Naive thymus-derived CD4-positive, alpha-beta T cell (primary cell): ENCODE data around the gene AP2A1. TPM values are rescaled to one million over a fixed set of nuclear protein-coding genes. Genes with fewer than 3 reads are reported as not detected.
A peak's percentile ranks its signal among the peaks of the same experiment; 100 is the strongest.

Experiments
- ATAC-seq: fragments of 150-1000 bp; cut with Tn5 transposase; 2 replicates; pipeline ENCODE4 v1.10.0; 2021; ENCODE audit warnings: mild to moderate bottlenecking, moderate library complexity
- CTCF ChIA-PET: fragments of 350-600 bp; sonication (Branson Sonifier 250); formaldehyde crosslinking; loops from one replicate; lab custom pipeline; 2021; ENCODE audit warnings: antibody characterized with exemption; lab: Charles Lee
- POLR2A ChIA-PET: fragments of 350-600 bp; sonication (Branson Sonifier 250); formaldehyde crosslinking; loops from one replicate; lab custom pipeline; 2021; ENCODE audit warnings: antibody characterized with exemption, inconsistent platforms; lab: Charles Lee
- DNase-seq, 9 donors: peaks; one replicate each; pipeline versions ENCODE4 v3.0.0 to v3.0.0-alpha.2; 2020 to 2022; ENCODE audit warnings: mixed read lengths in 1 of 9
- H3K27ac ChIP-seq: one replicate; pipeline ENCODE4 v1.7.0; 2013; ENCODE audit warnings: mild to moderate bottlenecking, low read depth, low read length, moderate library complexity
- H3K27me3 ChIP-seq, 2 donors: one replicate each; pipeline ENCODE4 v1.7.0; 2013; ENCODE audit warnings: low read length in 2 of 2, mild to moderate bottlenecking in 2 of 2, moderate library complexity in 2 of 2; ENCODE audit not compliant: control insufficient read depth in 2 of 2, insufficient read depth in 2 of 2
- H3K36me3 ChIP-seq, 3 experiments: 1 replicate in 2 of 3; 2 replicates in 1 of 3; pipeline ENCODE4 v1.7.0; 2013; ENCODE audit warnings: low read length in 3 of 3, mild to moderate bottlenecking in 3 of 3, moderate library complexity in 1 of 3; ENCODE audit not compliant: insufficient read depth in 3 of 3, control insufficient read depth in 2 of 3
- H3K4me1 ChIP-seq, 2 donors: one replicate each; pipeline ENCODE4 v1.7.0; 2013; ENCODE audit warnings: low read length in 2 of 2, mild to moderate bottlenecking in 2 of 2, moderate library complexity in 1 of 2; ENCODE audit not compliant: control insufficient read depth in 2 of 2, insufficient read depth in 2 of 2
- H3K4me3 ChIP-seq: 2 replicates; pipeline ENCODE4 v1.7.0; 2013; ENCODE audit warnings: mild to moderate bottlenecking, low read length
- H3K9me3 ChIP-seq, 3 experiments: 1 replicate in 2 of 3; 2 replicates in 1 of 3; pipeline ENCODE4 v1.7.0; 2013; ENCODE audit warnings: low read length in 3 of 3; ENCODE audit not compliant: control insufficient read depth in 2 of 3
- H3K27ac Mint-ChIP-seq, 9 donors: one replicate each; pipeline ENCODE4 v1.8.0; 2020 to 2022; ENCODE audit warnings: mixed read lengths in 9 of 9, mild to moderate bottlenecking in 8 of 9, moderate library complexity in 5 of 9, inconsistent platforms in 2 of 9
- H3K27me3 Mint-ChIP-seq, 5 donors: one replicate each; pipeline ENCODE4 v1.8.0; 2021 to 2022; ENCODE audit warnings: mixed read lengths in 5 of 5, mild to moderate bottlenecking in 1 of 5
- H3K36me3 Mint-ChIP-seq, 5 donors: one replicate each; pipeline ENCODE4 v1.8.0; 2020 to 2022; ENCODE audit warnings: mixed read lengths in 5 of 5, mild to moderate bottlenecking in 3 of 5, inconsistent platforms in 1 of 5
- H3K4me1 Mint-ChIP-seq, 7 donors: one replicate each; pipeline ENCODE4 v1.8.0; 2020 to 2022; ENCODE audit warnings: mixed read lengths in 7 of 7, mild to moderate bottlenecking in 3 of 7, inconsistent platforms in 1 of 7
- H3K4me3 Mint-ChIP-seq, 10 donors: one replicate each; pipeline ENCODE4 v1.8.0; 2020 to 2022; ENCODE audit warnings: mild to moderate bottlenecking in 10 of 10, mixed read lengths in 10 of 10, moderate library complexity in 6 of 10, inconsistent platforms in 2 of 10
- H3K9me3 Mint-ChIP-seq, 11 donors: one replicate each; pipeline ENCODE4 v1.8.0; 2020 to 2022; ENCODE audit warnings: mixed read lengths in 11 of 11, mild to moderate bottlenecking in 4 of 11, inconsistent platforms in 1 of 11, moderate library complexity in 1 of 11
- intact Hi-C, 2 donors: fragments of 100-400 bp; cut with micrococcal nuclease; formaldehyde crosslinking; loops; one replicate each; pipeline ENCODE4 v1.15.1; 2023
- polyA plus RNA-seq, 2 donors: library from polyadenylated mRNA; unstranded; fragments of 300-500 nt; fragmentation: Illumina TruSeq; gene quantifications; one replicate each; pipeline ENCODE4 v1.2.3, GENCODE V29; 2021
- total RNA-seq, 6 experiments: library from RNA in 5 of 6; stranded (reverse) in 5 of 6; gene quantifications; 1 replicate in 5 of 6; 2 replicates in 1 of 6; pipeline ENCODE4 v1.2.3 and lab custom pipeline; 2021 to 2026

The AP2A1 gene
- total and polyA plus RNA-seq, 7 experiments from 2014 or later, result 3.8 to 83.3 (median 52.7) TPM

- Mint-ChIP-seq H3K27me3 (no peaks in the 10 kb centered on the region), H3K9me3 (no peaks in the 10 kb centered on the region), H3K36me3 (peaks cover 15 to 53% (median 35%) of the 10 kb centered on the region in 5 donors), H3K27ac (peak overlapping the region in 1 of 9 donors; percentile 10), H3K4me3 (no peak overlapping the region), H3K4me1 (peaks cover 0 to 20% (median 6%) of the 10 kb centered on the region in 7 donors)
- H3K27ac ChIP-seq, result no peak overlapping the region
- H3K9me3 ChIP-seq, result no peaks in the 10 kb centered on the region
- intact Hi-C loops, result no loop called here
- ChIA-PET POLR2A (interaction anchor here (0.6 kb wide), 1 partner anchor 32 kb away, joined by 3 read pairs; no protein-coding TSS in a partner anchor), CTCF (no interaction called here)
- H3K27me3 ChIP-seq, result no peaks in the 10 kb centered on the region
- H3K4me1 ChIP-seq, result no peaks in the 10 kb centered on the region
- DNase-seq (no peak), ATAC-seq (no peak)
- peaks cover 6 to 70% (median 18%) of the 10 kb centered on the region in 3 experiments for H3K36me3 ChIP-seq
- H3K4me3 ChIP-seq, result no peak overlapping the region
Measured at GRCh38 chr19:49786376-49786820, 19.6 kb downstream of the AP2A1 start.

DNA sequence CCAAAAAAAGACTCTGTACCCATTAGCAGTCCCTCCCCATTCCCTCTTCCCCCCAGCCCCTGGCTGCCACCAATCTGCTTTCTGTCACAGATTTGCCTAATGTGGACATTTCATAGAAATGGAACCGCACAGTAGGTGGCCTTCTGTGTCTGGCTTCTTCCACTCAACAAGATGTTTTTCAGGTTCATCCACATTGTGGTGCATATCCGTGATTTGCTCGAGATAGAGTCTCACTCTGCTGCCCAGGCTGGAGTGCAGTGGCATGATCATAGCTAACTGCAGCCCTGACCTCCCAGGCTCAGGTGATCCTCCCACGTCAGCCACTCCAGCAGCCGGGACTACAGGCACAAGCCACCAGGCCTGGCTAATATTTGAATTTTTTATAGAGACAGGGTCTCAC is 20.9 kb downstream of the AP2A1 start:
- no peak for DNase-seq
- H3K27me3 Mint-ChIP-seq, result no peaks in the 10 kb centered on the region
- ATAC-seq, result no peak
- Histone ChIP-seq H3K4me1 (no peaks in the 10 kb centered on the region), H3K4me3 (no peak overlapping the region), H3K36me3 (peaks cover 6 to 72% (median 15%) of the 10 kb centered on the region in 3 experiments), H3K27me3 (no peaks in the 10 kb centered on the region), H3K9me3 (no peaks in the 10 kb centered on the region), H3K27ac (no peak overlapping the region)
- ChIA-PET POLR2A (no interaction called here), CTCF (no interaction called here)
- peaks cover 0 to 21% (median 6%) of the 10 kb centered on the region in 7 donors for H3K4me1 Mint-ChIP-seq
- H3K4me3 Mint-ChIP-seq, result no peak overlapping the region
- peak overlapping the region in 1 of 9 donors; percentile 55 for H3K27ac Mint-ChIP-seq
- no peaks in the 10 kb centered on the region for H3K9me3 Mint-ChIP-seq
- intact Hi-C loops, result no loop called here
- H3K36me3 Mint-ChIP-seq, result peaks cover 15 to 51% (median 35%) of the 10 kb centered on the region in 5 donors

- Histone ChIP-seq H3K36me3 (peaks cover 0 to 71% (median 14%) of the 10 kb centered on the region in 3 experiments), H3K9me3 (no peaks in the 10 kb centered on the region), H3K27me3 (no peaks in the 10 kb centered on the region), H3K4me3 (no peak overlapping the region), H3K4me1 (no peaks in the 10 kb centered on the region), H3K27ac (no peak overlapping the region)
- Mint-ChIP-seq H3K9me3 (no peaks in the 10 kb centered on the region), H3K4me1 (peaks cover 0 to 19% (median 6%) of the 10 kb centered on the region in 7 donors), H3K27me3 (no peaks in the 10 kb centered on the region), H3K4me3 (no peak overlapping the region), H3K27ac (no peak overlapping the region), H3K36me3 (peaks cover 8 to 44% (median 27%) of the 10 kb centered on the region in 5 donors)
- CTCF ChIA-PET, result no interaction called here
- ATAC-seq, result no peak
- DNase-seq, result no peak
- intact Hi-C loops, result no loop called here
- POLR2A ChIA-PET, result no interaction called here
Measured at GRCh38 chr19:49788857-49789256, 22.1 kb downstream of the AP2A1 start.

DNA sequence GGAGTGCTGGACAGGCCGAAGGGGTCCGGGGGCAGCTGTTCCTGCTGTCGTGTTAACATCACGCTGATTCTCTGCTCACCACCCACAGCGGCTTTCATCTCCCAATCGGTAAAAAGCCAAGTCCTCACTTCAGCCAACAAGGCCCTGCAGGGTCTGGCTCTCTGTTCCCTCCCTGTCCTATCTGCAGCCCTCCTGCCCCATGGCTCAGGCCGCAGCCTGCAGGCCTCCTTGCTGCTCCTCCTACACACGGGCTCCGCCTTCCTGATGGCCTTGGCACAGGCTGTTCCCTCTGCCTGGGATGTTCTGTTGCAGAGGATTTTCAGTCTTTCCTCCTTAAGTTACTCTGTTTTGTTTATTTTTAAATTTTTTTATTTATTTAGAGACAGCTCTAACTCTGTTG is 24.1 kb downstream of the AP2A1 start:
- CTCF ChIA-PET, result no interaction called here
- Mint-ChIP-seq H3K4me1 (peaks cover 0 to 12% (median 0%) of the 10 kb centered on the region in 7 donors), H3K4me3 (no peak overlapping the region), H3K36me3 (peaks cover 8 to 42% (median 17%) of the 10 kb centered on the region in 5 donors), H3K27ac (no peak overlapping the region), H3K27me3 (no peaks in the 10 kb centered on the region), H3K9me3 (no peaks in the 10 kb centered on the region)
- intact Hi-C loops, result no loop called here
- Histone ChIP-seq H3K9me3 (no peaks in the 10 kb centered on the region), H3K4me3 (no peak overlapping the region), H3K27me3 (no peaks in the 10 kb centered on the region), H3K36me3 (peaks cover 4 to 78% (median 19%) of the 10 kb centered on the region in 3 experiments), H3K4me1 (no peaks in the 10 kb centered on the region), H3K27ac (no peak overlapping the region)
- no peak for DNase-seq
- ATAC-seq, result no peak
- POLR2A ChIA-PET, result no interaction called here

DNA sequence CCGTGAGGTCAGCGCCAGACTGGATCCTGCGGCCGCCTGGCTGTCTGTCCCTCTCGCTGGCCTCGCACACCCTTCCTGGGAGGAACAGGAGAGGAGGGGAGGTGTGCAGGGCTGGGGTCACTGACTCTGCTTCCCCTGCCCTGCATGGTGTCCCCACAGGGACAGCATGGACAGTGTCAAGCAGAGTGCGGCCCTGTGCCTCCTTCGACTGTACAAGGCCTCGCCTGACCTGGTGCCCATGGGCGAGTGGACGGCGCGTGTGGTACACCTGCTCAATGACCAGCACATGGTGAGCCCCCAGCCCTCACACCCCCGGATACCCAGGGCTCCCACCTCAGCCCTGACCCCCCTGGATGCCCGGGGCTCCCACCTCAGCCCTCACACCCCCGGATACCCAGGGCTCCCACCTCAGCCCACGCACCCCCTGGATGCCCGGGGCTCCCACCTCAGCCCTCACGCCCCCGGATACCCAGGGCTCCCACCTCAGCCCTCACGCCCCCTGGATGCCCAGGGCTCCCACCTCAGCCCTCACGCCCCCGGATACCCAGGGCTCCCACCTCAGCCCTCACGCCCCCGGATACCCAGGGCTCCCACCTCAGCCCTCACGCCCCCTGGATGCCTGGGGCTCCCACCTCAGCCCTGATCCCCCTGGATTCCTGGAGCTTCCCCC is 25.1 kb downstream of the AP2A1 start:
- Histone ChIP-seq H3K4me1 (no peaks in the 10 kb centered on the region), H3K4me3 (no peak overlapping the region), H3K9me3 (no peaks in the 10 kb centered on the region), H3K27ac (no peak overlapping the region), H3K36me3 (peaks cover 4 to 84% (median 19%) of the 10 kb centered on the region in 3 experiments), H3K27me3 (no peaks in the 10 kb centered on the region)
- ATAC-seq (no peak), DNase-seq (no peak)
- no peaks in the 10 kb centered on the region for H3K27me3 Mint-ChIP-seq
- no peaks in the 10 kb centered on the region for H3K9me3 Mint-ChIP-seq
- intact Hi-C loops, result no loop called here
- H3K4me1 Mint-ChIP-seq, result peaks cover 0 to 10% (median 4%) of the 10 kb centered on the region in 7 donors
- no peak overlapping the region for H3K4me3 Mint-ChIP-seq
- H3K27ac Mint-ChIP-seq, result no peak overlapping the region
- CTCF ChIA-PET, result interaction anchor here (0.6 kb wide), 1 partner anchor 75 kb away, joined by 4 read pairs; no protein-coding TSS in a partner anchor
- POLR2A ChIA-PET, result no interaction called here
- H3K36me3 Mint-ChIP-seq, result peaks cover 10 to 50% (median 21%) of the 10 kb centered on the region in 5 donors

DNA sequence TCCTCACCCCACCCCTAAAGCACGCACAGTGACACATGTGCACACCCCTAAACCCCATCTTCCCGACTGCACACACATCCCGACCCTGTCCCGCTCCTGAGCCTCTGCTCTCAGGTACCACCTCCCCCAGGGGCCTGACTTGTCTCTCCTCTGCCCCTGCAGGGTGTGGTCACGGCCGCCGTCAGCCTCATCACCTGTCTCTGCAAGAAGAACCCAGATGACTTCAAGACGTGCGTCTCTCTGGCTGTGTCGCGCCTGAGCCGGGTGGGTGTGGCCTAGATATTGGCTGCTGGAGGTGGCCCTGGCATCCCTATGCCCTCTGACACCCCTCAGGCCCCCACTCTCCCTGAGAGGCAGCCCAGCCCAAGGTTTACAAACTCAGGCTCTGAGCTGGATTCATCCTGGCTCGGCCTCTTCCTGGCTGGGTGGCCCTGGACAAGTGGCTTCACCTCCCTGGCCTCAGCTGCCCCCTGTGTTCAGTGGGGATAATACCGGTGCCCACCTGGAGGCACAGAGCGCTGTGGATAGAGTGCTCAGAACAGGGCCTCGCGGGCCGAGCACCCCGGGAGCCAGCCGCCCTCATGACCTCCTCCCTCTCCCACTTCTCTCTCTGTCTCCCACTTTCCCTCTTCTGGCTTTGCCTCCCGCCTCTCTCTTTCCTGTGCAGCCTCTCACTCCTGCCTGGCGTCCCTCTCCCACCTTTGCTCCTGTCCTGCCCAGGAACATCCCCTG is 26.2 kb downstream of the AP2A1 start:
- CTCF ChIA-PET, result no interaction called here
- H3K27ac Mint-ChIP-seq, result peak overlapping the region in 2 of 9 donors; percentile 25 to 43
- intact Hi-C loops, result no loop called here

More for the DNA sequence above, 26.2 kb downstream of the AP2A1 start:
- DNase-seq, result no peak
- H3K27me3 Mint-ChIP-seq, result no peaks in the 10 kb centered on the region
- no peak for ATAC-seq
- POLR2A ChIA-PET, result interaction anchor here (0.7 kb wide), 1 partner anchor 11 kb away, joined by 5 read pairs; no protein-coding TSS in a partner anchor
- Histone ChIP-seq H3K9me3 (no peaks in the 10 kb centered on the region), H3K4me3 (no peak overlapping the region), H3K27me3 (no peaks in the 10 kb centered on the region), H3K4me1 (no peaks in the 10 kb centered on the region), H3K27ac (no peak overlapping the region), H3K36me3 (peaks cover 4 to 85% (median 15%) of the 10 kb centered on the region in 3 experiments)
- H3K36me3 Mint-ChIP-seq, result peaks cover 10 to 45% (median 17%) of the 10 kb centered on the region in 5 donors
- H3K4me3 Mint-ChIP-seq, result no peak overlapping the region
- no peaks in the 10 kb centered on the region for H3K9me3 Mint-ChIP-seq
- H3K4me1 Mint-ChIP-seq, result peaks cover 0 to 10% (median 4%) of the 10 kb centered on the region in 7 donors
